Fibroblast of lung (primary cell): ENCODE results near the gene SDHA.

Experiments
- EZH2 ChIP-seq: IDR thresholded peaks from 2 replicates; pipeline ENCODE4 v1.5.1; 2012; ENCODE audit warnings: low read length, control low read depth, mild to moderate bottlenecking; ENCODE audit errors: missing control alignments
- TF ChIP-seq, protein P1 (sequence below), 2 donors: IDR thresholded peaks in 1 of 2; conservative IDR thresholded peaks in 1 of 2; 1 replicate in 1 of 2; 2 replicates in 1 of 2; pipeline ENCODE4 v1.5.1; 2011 to 2012; ENCODE audit warnings: low read length in 2 of 2, control low read depth in 1 of 2, inconsistent platforms in 1 of 2, low read depth in 1 of 2, mild to moderate bottlenecking in 1 of 2

DNA sequence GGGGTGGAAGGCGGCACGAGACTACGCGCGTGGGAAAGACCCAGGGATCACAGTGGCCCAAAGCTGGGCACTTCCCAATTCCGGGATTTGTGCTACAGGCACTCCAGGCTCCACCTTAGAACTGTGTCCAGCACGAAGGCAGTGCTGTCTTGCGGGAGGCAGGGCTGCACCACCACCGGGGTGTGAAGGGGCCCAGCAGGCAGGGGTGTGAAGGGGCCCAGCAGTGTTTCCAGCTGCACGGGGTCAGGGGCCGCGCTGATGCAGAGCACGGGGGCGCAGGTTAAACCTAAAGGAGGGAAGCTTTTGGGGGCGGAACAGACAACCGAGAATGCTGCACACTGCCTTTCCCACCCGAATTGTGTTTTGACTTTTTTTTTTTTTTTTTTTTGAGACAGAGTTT is 52.2 kb downstream of the SDHA start:
- TF ChIP-seq, protein P1, sequence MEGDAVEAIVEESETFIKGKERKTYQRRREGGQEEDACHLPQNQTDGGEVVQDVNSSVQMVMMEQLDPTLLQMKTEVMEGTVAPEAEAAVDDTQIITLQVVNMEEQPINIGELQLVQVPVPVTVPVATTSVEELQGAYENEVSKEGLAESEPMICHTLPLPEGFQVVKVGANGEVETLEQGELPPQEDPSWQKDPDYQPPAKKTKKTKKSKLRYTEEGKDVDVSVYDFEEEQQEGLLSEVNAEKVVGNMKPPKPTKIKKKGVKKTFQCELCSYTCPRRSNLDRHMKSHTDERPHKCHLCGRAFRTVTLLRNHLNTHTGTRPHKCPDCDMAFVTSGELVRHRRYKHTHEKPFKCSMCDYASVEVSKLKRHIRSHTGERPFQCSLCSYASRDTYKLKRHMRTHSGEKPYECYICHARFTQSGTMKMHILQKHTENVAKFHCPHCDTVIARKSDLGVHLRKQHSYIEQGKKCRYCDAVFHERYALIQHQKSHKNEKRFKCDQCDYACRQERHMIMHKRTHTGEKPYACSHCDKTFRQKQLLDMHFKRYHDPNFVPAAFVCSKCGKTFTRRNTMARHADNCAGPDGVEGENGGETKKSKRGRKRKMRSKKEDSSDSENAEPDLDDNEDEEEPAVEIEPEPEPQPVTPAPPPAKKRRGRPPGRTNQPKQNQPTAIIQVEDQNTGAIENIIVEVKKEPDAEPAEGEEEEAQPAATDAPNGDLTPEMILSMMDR (conservative IDR thresholded peaks at IDR 0.05 in 1 of 2, IDR thresholded peaks at IDR 0.05 in 1 of 2; ENCODE audit: low read depth in 1 of 2, low read length in 2 of 2) = no peak
- TF ChIP-seq EZH2 = no peak
